H7 (cell line): ENCODE results near the gene HECTD4. TPM values are rescaled to one million over a fixed set of nuclear protein-coding genes. Genes with fewer than 3 reads are reported as not detected.
A peak's percentile ranks its signal among the peaks of the same experiment; 100 is the strongest.
"Not testable (repeated sequence)": the region's sequence is repeated elsewhere in the genome, so short reads cannot be mapped to it uniquely, and the experiment has no call there.

Experiments used
- DNase-seq: peaks from one replicate; pipeline ENCODE4 v3.0.0; 2012
- H3K27me3 ChIP-seq: 2 replicates; pipeline ENCODE4 v1.6.0; 2011; ENCODE audit warnings: mild to moderate bottlenecking, low read length; ENCODE audit not compliant: control insufficient read depth, insufficient read depth
- H3K36me3 ChIP-seq: replicated peaks from 2 replicates; pipeline ENCODE4 v1.5.1; 2011; ENCODE audit warnings: low read length; ENCODE audit not compliant: control insufficient read depth, insufficient read depth
- H3K4me3 ChIP-seq: 2 replicates; pipeline ENCODE4 v1.5.1; 2011; ENCODE audit warnings: low read depth, mild to moderate bottlenecking, control low read depth, low read length, moderate library complexity; ENCODE audit not compliant: insufficient read depth
- total RNA-seq: library from RNA; depleted of rRNA; stranded (reverse); fragments of >200 nt; shearing (Covaris generic); gene quantifications from 2 replicates; pipeline ENCODE4 v1.2.3, GENCODE V29; 2014

The HECTD4 gene
- total RNA-seq, 1 experiment from 2014 or later = 7.1 TPM

DNA sequence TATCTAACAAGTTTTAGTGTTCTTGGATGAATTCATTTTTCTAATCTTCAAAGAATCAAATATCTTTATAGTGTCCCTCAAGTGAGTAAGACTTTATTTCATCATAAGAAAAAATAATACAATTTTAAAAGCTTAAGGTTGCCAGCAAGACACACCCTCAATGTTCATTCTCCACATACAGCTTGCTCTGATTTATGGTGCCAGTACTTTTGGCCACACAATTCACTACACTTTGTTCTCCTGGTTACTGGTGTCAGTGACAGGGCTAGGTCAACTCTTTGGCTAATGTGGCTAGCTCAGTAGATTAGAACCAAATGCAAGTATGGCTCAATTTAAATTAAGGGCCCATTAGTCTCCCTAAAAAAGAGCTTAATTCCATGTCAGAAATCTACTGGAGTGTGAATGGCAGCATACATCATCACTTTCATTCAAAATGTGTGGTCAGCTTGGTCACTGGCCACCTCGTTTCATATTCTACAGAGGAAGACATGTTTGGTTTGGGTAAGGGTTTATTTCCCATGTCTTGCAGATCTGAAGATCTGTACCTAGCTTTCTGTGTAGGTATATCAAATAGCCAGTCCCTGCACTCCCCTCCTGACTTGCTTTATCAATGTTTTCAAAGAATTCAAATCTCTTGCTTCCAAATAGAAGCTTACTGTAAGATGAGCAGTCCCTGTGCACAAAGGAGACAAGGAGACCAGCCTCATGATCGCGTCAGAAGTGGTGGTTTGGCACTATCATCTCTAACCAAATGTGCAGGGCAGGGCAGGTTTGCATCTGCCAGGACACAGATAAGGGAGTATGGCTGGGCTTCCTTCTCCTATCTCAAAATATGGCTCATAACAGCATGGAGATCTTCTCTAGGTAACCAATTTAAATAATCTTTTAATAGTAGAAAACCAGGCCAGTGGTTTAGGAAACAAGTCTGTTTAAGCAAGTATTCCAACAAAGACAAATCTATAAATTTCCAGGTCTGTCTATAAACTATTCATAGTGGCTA lies 31.3 kb downstream of the HECTD4 start:
- no peak for DNase-seq

GRCh38 chr12:112349431-112349830 lies 32.8 kb downstream of the HECTD4 start:
- Histone ChIP-seq H3K36me3 (no peaks in the 10 kb centered on the region), H3K27me3 (no peaks in the 10 kb centered on the region), H3K4me3 (no peak overlapping the region)
- DNase-seq = no peak

More for the DNA sequence above, 31.3 kb downstream of the HECTD4 start:
- no peak overlapping the region for H3K4me3 ChIP-seq
- H3K36me3 ChIP-seq = no peaks in the 10 kb centered on the region
- no peaks in the 10 kb centered on the region for H3K27me3 ChIP-seq

GRCh38 chr12:112348926-112349325 lies 33.3 kb downstream of the HECTD4 start:
- DNase-seq, H3K4me3 ChIP-seq, H3K36me3 ChIP-seq, H3K27me3 ChIP-seq: not testable (repeated sequence)

DNA sequence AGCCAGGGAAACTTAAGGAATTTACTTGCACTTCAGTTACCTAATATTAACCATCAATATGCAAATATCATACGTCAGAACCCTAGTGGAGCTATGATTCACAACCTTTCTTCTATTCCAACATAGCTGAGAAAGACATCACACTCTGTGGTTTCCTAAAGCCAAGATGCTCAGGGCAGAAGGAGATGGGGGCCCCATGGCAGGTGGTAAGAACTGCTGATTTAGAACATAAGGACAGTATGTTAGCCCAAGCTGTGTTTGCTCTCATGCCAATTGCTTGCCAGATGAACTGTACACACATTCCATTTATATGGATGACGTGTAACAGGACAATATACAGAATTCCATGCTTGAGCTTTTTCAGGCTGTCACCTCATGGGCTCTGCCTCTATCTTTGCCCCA lies 34.6 kb downstream of the HECTD4 start:
- Histone ChIP-seq H3K27me3 (no peaks in the 10 kb centered on the region), H3K36me3 (no peaks in the 10 kb centered on the region), H3K4me3 (no peak overlapping the region)
- no peak for DNase-seq

- Histone ChIP-seq H3K4me3 (no peak overlapping the region), H3K27me3 (no peaks in the 10 kb centered on the region), H3K36me3 (no peaks in the 10 kb centered on the region)
- peak; percentile 26 for DNase-seq
Measured at GRCh38 chr12:112346194-112346593, 36.0 kb downstream of the HECTD4 start.

DNA sequence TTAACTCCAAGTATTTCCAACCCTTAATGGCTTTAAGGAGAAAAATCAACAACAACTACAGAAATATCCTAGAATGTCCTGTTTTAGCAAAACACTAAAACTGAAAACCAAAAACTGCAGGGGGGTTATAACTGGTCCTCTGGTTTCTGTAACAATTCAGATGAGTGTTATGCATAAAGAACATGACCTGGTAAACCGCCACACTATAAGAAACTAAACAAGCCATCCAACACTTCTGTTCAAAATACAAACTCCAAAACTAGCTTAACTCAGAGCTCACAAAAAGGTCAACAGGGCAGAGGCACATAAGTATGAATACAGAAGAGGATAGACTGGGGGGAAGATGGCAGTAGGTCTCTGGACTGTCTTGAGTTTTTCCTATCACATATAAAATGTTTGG lies 38.0 kb downstream of the HECTD4 start:
- Histone ChIP-seq H3K27me3 (no peaks in the 10 kb centered on the region), H3K36me3 (no peaks in the 10 kb centered on the region), H3K4me3 (no peak overlapping the region)
- no peak for DNase-seq

DNA sequence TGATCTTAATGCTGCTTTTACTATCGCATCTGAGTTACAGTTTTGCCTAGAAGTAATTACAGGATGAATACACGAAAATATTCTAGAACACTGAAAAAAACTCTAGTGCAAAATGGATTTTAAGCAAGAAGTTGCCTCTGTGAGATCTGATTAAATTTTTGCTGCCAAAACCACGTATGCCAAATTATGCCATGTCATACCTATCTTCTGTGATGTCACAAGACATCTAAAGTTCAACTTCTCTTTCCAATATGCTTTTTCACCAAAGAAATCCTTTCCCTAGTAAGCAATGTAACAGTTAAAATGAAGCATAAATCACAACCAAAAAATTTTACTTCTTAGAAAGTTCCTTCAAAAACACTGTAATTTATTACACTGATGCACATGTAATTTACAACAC lies 39.6 kb downstream of the HECTD4 start:
- no peak for DNase-seq
- H3K4me3 ChIP-seq = no peak overlapping the region
- H3K36me3 ChIP-seq = no peaks in the 10 kb centered on the region
- H3K27me3 ChIP-seq = no peaks in the 10 kb centered on the region

DNA sequence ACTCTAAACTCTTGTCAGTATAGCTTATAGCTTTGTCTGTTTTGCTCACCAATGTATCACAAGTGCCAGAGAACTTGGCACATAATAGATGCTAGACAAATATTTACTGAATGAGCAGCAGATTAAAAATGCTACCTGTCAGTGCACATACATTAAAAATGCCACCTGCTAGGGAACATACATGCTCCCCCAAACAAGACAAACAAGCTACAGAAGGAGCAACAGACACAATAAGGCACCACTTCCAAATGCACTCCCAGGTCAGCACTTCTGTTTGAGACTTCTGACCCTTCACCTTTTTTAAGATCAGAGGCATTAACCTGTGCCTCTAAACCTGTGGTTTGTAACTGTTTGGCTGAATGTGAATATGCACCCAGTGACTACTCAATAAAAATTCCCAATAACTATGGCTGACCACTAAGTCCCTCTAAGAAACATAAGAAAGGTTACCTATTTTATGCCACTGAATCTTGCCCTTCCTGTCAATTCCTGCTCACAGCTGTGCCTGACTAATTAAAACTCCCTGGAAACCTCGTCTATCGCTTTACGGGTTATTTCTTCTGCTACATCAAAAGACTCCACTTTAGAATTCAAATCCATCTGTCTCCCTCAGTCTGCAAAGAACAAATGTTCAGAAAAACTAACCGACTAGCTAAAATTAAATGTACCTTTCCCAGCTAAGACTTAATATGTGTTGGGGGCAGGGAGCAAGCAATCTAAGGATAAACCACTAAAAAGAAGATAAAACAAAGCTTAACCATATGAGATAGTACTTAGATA lies 41.0 kb downstream of the HECTD4 start:
- H3K27me3 ChIP-seq = no peaks in the 10 kb centered on the region
- no peaks in the 10 kb centered on the region for H3K36me3 ChIP-seq
- H3K4me3 ChIP-seq = no peak overlapping the region
- no peak for DNase-seq

- no peak for DNase-seq
- no peak overlapping the region for H3K4me3 ChIP-seq
Measured at GRCh38 chr12:112340230-112340629, 42.0 kb downstream of the HECTD4 start.

GRCh38 chr12:112334999-112335398 lies 47.2 kb downstream of the HECTD4 start:
- not testable (repeated sequence) for H3K36me3 ChIP-seq, H3K4me3 ChIP-seq, DNase-seq, H3K27me3 ChIP-seq

More at GRCh38 chr12:112340230-112340629, 42.0 kb downstream of the HECTD4 start:
- no peaks in the 10 kb centered on the region for H3K27me3 ChIP-seq
- no peaks in the 10 kb centered on the region for H3K36me3 ChIP-seq

GRCh38 chr12:112333019-112333418 lies 49.2 kb downstream of the HECTD4 start:
- DNase-seq = no peak
- no peaks in the 10 kb centered on the region for H3K36me3 ChIP-seq
- H3K27me3 ChIP-seq = no peaks in the 10 kb centered on the region
- H3K4me3 ChIP-seq = no peak overlapping the region

DNA sequence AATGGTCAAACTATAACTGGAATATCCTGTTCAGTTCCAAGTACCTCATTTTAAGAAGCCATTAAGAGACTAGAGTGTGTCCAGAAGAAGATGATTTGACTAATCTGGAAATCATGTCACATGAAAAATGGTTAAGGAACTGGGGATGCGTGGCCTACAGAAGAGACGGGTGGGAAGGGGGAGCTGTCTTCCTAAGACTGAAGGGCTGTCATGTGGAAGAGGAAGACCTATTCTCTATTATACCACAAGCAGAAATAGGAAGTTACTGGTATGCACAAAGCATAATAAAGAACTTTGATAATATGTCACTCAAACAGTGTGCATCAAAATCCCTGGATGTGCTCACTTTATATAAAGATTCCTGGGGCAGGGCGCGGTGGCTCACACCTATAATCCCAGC lies 50.3 kb downstream of the HECTD4 start:
- no peak overlapping the region for H3K4me3 ChIP-seq

GRCh38 chr12:112330706-112331105 lies 51.5 kb downstream of the HECTD4 start:
- no peak overlapping the region for H3K4me3 ChIP-seq
- DNase-seq = no peak
- H3K36me3 ChIP-seq = no peaks in the 10 kb centered on the region
- no peaks in the 10 kb centered on the region for H3K27me3 ChIP-seq

More for the DNA sequence above, 50.3 kb downstream of the HECTD4 start:
- Histone ChIP-seq H3K36me3 (no peaks in the 10 kb centered on the region), H3K27me3 (no peaks in the 10 kb centered on the region)
- DNase-seq = no peak

- DNase-seq = no peak
- H3K36me3 ChIP-seq = no peaks in the 10 kb centered on the region
- H3K27me3 ChIP-seq = no peaks in the 10 kb centered on the region
- no peak overlapping the region for H3K4me3 ChIP-seq
Measured at GRCh38 chr12:112328456-112329124, 53.6 kb downstream of the HECTD4 start.
